Psoas muscle (tissue), 8 donors: ENCODE measurements around the gene ARFGEF3. TPM values are rescaled to one million over a fixed set of nuclear protein-coding genes. Genes with fewer than 3 reads are reported as not detected.

Experiments
- ATAC-seq, 4 donors: fragments of 200-7000 bp; cut with Tn5 transposase; one replicate each; pipeline ENCODE4 v1.9.1; 2020; ENCODE audit warnings: moderate library complexity in 3 of 4, mild to moderate bottlenecking in 2 of 4
- DNase-seq, 2 donors: peaks; one replicate each; pipeline ENCODE4 v3.0.0-alpha.2; 2020
- H3K27ac ChIP-seq: fragments of 200-600 bp; one replicate; pipeline ENCODE4 v1.8.0; 2022
- H3K27me3 ChIP-seq, 3 donors: fragments of 200-600 bp in 1 of 3; one replicate each; pipeline versions ENCODE4 v1.6.1 to v1.8.0; 2013 to 2022; ENCODE audit warnings: low read length in 2 of 3, mild to moderate bottlenecking in 2 of 3, moderate library complexity in 1 of 3; ENCODE audit not compliant: insufficient read depth in 3 of 3
- H3K36me3 ChIP-seq, 2 donors: fragments of 200-600 bp in 1 of 2; one replicate each; pipeline versions ENCODE4 v1.6.1 to v1.8.0; 2013 to 2022; ENCODE audit warnings: low read depth in 1 of 2, mild to moderate bottlenecking in 1 of 2, moderate library complexity in 1 of 2; ENCODE audit not compliant: insufficient read depth in 1 of 2
- H3K4me1 ChIP-seq: fragments of 200-600 bp; one replicate; pipeline ENCODE4 v1.8.0; 2022
- H3K4me3 ChIP-seq: fragments of 200-600 bp; one replicate; pipeline ENCODE4 v1.8.0; 2022; ENCODE audit warnings: mild to moderate bottlenecking
- H3K9me3 ChIP-seq: fragments of 200-600 bp; one replicate; pipeline ENCODE4 v1.8.0; 2022
- CTCF ChIP-seq: fragments of 200-600 bp; IDR thresholded peaks from one replicate; pipeline ENCODE4 v1.8.0; 2022; ENCODE audit warnings: antibody characterized with exemption
- WGBS, 3 donors: extraction: QIAGEN DNeasy Blood & Tissue Kit; methylation state at CpG; one replicate each; pipeline versions ENCODE4 v1.1.6 to v1.1.7; 2013; 5-methylcytosine and 5-hydroxymethylcytosine counted together
- intact Hi-C, 2 donors: fragments of 100-400 bp; cut with DNase I; formaldehyde crosslinking; loops; one replicate each; pipeline versions ENCODE4 v1.11.0 to v1.14.2; 2022
- polyA plus RNA-seq, 3 donors: library from polyadenylated mRNA; stranded (reverse); fragments of 200-250 nt; gene quantifications; one replicate each; pipeline ENCODE4 v1.2.3, GENCODE V29; 2013
- total RNA-seq, 4 donors: library from RNA; stranded (reverse); fragmentation: NEBNext Ultra II Directional in 2 of 4; extraction: Animal tissue kit (Norgen Biotek cat#: 25700) in 2 of 4; gene quantifications; one replicate each; pipeline versions ENCODE4 v1.2.1 to v1.2.4, GENCODE V29; 2021 to 2023
- donor health status: healthy with polysubstance abuse.
- donor health status: DM: no; HTN: no; CAD: no; lungs with moderate emphysema.
- donor health status: Bipolar disorder and iron deficiency.
- donor health status: healthy.
- donor health status: DM: yes; HTN: yes; CAD: no.
- donor health status: DM: no; HTN: no; CAD: no.
- donor health status: DM: no; HTN: no; CAD: no.
- donor health status: DM: yes; HTN: yes; CAD: no.

Gene ARFGEF3
- total and polyA plus RNA-seq, 7 donors, result 0.20 to 18.4 (median 0.38) TPM

- ATAC-seq (no peak), DNase-seq (no peak)
- H3K9me3 ChIP-seq, result no peaks in the 10 kb centered on the region
- H3K4me3 ChIP-seq, result no peak overlapping the region
- no peaks in the 10 kb centered on the region for H3K4me1 ChIP-seq
- no peak overlapping the region for H3K27ac ChIP-seq
- no peaks in the 10 kb centered on the region for H3K36me3 ChIP-seq
- H3K27me3 ChIP-seq, result no peaks in the 10 kb centered on the region
- TF ChIP-seq CTCF, result no peak
- WGBS, 3 donors, result 93 to 97% (median 96%) methylated on average over 3 of the region's 3 CpGs
- intact Hi-C loops, result no loop called here
These were observed 34.5 kb downstream of the ARFGEF3 start for GRCh38 chr6:138196122-138196738.

- Histone ChIP-seq H3K9me3 (no peaks in the 10 kb centered on the region), H3K4me3 (no peak overlapping the region), H3K27me3 (no peaks in the 10 kb centered on the region), H3K4me1 (no peaks in the 10 kb centered on the region), H3K36me3 (no peaks in the 10 kb centered on the region), H3K27ac (no peak overlapping the region)
- no peak for DNase-seq
- 94 to 95% (median 94%) methylated on average over 7 of the region's 7 CpGs for WGBS, 3 donors
- no peak for TF ChIP-seq CTCF
- ATAC-seq, result no peak
- intact Hi-C loops, result no loop called here
These were observed 35.8 kb downstream of the ARFGEF3 start for GRCh38 chr6:138197570-138197969.

- no peak for ATAC-seq
- Histone ChIP-seq H3K9me3 (no peaks in the 10 kb centered on the region), H3K36me3 (no peaks in the 10 kb centered on the region), H3K27me3 (no peaks in the 10 kb centered on the region), H3K4me3 (no peak overlapping the region), H3K27ac (no peak overlapping the region), H3K4me1 (no peaks in the 10 kb centered on the region)
- no peak for TF ChIP-seq CTCF
- WGBS, 3 donors, result 65 to 74% (median 69%) methylated on average over 6 of the region's 6 CpGs
- intact Hi-C loops, result no loop called here
- no peak for DNase-seq
These were observed 36.8 kb downstream of the ARFGEF3 start for GRCh38 chr6:138198430-138199091.

DNA sequence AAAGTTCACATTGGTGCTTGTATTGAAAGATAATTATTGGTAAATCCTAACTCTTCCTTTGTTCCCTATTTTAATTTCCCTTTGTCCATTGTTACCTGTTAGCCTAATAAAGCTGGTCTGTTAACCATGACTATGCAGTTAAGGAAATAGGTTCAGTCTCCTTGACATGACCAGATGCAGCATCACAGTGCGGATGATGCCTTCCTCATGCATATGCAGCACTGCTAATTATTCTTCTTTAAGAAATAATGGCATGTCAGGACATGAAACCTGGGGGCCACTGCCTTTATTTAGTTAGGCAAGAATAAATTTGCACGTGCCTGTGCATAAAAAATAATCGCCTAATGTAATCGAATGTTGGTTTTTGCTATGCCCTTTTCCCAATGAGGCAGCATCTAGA is 40.1 kb downstream of the ARFGEF3 start:
- ATAC-seq (no peak), DNase-seq (no peak)
- Histone ChIP-seq H3K9me3 (no peaks in the 10 kb centered on the region), H3K27me3 (no peaks in the 10 kb centered on the region), H3K4me1 (no peaks in the 10 kb centered on the region), H3K36me3 (no peaks in the 10 kb centered on the region), H3K27ac (no peak overlapping the region), H3K4me3 (no peak overlapping the region)
- no peak for TF ChIP-seq CTCF
- 93 to 96% (median 93%) methylated on average over 4 of the region's 4 CpGs for WGBS, 3 donors
- intact Hi-C loops, result no loop called here
